Measurements from ENCODE around the gene LARP1B.

DNA sequence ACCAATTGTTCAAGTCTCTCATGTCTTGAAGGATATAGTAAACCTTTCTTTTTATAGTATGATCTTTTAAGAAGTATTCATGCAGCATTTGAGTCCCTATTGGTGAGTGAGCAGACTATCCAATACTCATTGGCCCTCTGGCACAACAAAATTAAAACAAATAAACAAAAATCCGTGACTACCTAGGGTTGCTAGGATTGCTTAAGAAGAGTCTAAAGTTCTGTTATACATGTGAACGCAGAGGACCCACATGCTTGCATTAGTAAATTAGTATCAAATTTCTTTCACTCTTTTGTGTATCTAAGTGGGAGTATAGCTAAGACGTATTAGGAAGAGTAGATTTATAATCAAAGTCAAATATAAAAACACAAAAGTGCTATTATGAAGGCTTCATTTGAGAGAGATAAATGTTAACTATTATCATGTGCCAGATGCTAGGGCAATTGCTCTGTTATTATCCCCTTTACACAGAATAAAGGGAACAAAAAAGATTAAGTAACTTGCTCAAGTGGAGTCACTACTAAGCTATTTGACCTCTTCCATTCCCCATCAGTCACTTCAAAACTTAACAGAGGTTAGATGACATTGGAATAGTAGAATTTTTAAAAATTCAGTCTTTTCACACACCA lies 29.2 kb upstream of the LARP1B start:
- no peak for TF ChIP-seq CTCF (IDR thresholded peaks at IDR 0.05; ENCODE audit: poor library complexity, severe bottlenecking)
- no peak for TF ChIP-seq EZH2 (IDR thresholded peaks at IDR 0.05; ENCODE audit: borderline replicate concordance, insufficient read depth, low read length, poor library complexity, severe bottlenecking)
- no peak for TF ChIP-seq TAF1 (IDR thresholded peaks at IDR 0.05; ENCODE audit: low read depth)
- TF ChIP-seq, protein P1, sequence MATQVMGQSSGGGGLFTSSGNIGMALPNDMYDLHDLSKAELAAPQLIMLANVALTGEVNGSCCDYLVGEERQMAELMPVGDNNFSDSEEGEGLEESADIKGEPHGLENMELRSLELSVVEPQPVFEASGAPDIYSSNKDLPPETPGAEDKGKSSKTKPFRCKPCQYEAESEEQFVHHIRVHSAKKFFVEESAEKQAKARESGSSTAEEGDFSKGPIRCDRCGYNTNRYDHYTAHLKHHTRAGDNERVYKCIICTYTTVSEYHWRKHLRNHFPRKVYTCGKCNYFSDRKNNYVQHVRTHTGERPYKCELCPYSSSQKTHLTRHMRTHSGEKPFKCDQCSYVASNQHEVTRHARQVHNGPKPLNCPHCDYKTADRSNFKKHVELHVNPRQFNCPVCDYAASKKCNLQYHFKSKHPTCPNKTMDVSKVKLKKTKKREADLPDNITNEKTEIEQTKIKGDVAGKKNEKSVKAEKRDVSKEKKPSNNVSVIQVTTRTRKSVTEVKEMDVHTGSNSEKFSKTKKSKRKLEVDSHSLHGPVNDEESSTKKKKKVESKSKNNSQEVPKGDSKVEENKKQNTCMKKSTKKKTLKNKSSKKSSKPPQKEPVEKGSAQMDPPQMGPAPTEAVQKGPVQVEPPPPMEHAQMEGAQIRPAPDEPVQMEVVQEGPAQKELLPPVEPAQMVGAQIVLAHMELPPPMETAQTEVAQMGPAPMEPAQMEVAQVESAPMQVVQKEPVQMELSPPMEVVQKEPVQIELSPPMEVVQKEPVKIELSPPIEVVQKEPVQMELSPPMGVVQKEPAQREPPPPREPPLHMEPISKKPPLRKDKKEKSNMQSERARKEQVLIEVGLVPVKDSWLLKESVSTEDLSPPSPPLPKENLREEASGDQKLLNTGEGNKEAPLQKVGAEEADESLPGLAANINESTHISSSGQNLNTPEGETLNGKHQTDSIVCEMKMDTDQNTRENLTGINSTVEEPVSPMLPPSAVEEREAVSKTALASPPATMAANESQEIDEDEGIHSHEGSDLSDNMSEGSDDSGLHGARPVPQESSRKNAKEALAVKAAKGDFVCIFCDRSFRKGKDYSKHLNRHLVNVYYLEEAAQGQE (IDR thresholded peaks at IDR 0.05; ENCODE audit: borderline replicate concordance), result no peak
- TF ChIP-seq POLR2AphosphoS5 (IDR thresholded peaks at IDR 0.05), result no peak
- no peak for TF ChIP-seq SMC3 (conservative IDR thresholded peaks at IDR 0.05; ENCODE audit: poor library complexity)
- TF ChIP-seq RAD21 (conservative IDR thresholded peaks at IDR 0.05), result no peak
- no peak for TF ChIP-seq MXI1 (conservative IDR thresholded peaks at IDR 0.05; ENCODE audit: poor library complexity, severe bottlenecking)
- TF ChIP-seq EP300 (conservative IDR thresholded peaks at IDR 0.05; ENCODE audit: poor library complexity, severe bottlenecking), result no peak
